Mesothelial cell of epicardium (in vitro differentiated cells): ENCODE results near the gene CD200R1. TPM values are rescaled to one million over a fixed set of nuclear protein-coding genes. Genes with fewer than 3 reads are reported as not detected.

Experiments used
- DNase-seq, 2 experiments: peaks; one replicate each; pipeline ENCODE4 v3.0.0; 2021; ENCODE audit warnings: low spot score in 2 of 2; ENCODE audit not compliant: unreplicated experiment in 2 of 2
- H3K27ac Mint-ChIP-seq: 2 replicates; pipeline ENCODE4 v1.8.0; 2021; ENCODE audit warnings: mixed read lengths
- H3K27me3 Mint-ChIP-seq: 2 replicates; pipeline ENCODE4 v1.8.0; 2021; ENCODE audit warnings: low read depth, mixed read lengths
- H3K36me3 Mint-ChIP-seq: 2 replicates; pipeline ENCODE4 v1.8.0; 2021; ENCODE audit warnings: mixed read lengths
- H3K4me1 Mint-ChIP-seq: 2 replicates; pipeline ENCODE4 v1.8.0; 2021; ENCODE audit warnings: mixed read lengths
- H3K4me3 Mint-ChIP-seq: 2 replicates; pipeline ENCODE4 v1.8.0; 2021; ENCODE audit warnings: mild to moderate bottlenecking, moderate library complexity, mixed read lengths
- H3K9me3 Mint-ChIP-seq: 2 replicates; pipeline ENCODE4 v1.8.0; 2021; ENCODE audit warnings: mixed read lengths
- total RNA-seq: library from RNA; stranded (reverse); gene quantifications from 3 replicates; pipeline ENCODE4 v1.2.1, GENCODE V29; 2021
- TF ChIP-seq, protein P1 (sequence below): fragments of 200-600 bp; sonication (generic); IDR thresholded peaks from one replicate; pipeline ENCODE4 v1.5.0; 2021; ENCODE audit warnings: antibody characterized with exemption; ENCODE audit not compliant: unreplicated experiment

The CD200R1 gene, protein sequence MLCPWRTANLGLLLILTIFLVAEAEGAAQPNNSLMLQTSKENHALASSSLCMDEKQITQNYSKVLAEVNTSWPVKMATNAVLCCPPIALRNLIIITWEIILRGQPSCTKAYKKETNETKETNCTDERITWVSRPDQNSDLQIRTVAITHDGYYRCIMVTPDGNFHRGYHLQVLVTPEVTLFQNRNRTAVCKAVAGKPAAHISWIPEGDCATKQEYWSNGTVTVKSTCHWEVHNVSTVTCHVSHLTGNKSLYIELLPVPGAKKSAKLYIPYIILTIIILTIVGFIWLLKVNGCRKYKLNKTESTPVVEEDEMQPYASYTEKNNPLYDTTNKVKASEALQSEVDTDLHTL
- total RNA-seq: 0.86 to 1.8 TPM (median 1.3 TPM) in 3 replicates

DNA sequence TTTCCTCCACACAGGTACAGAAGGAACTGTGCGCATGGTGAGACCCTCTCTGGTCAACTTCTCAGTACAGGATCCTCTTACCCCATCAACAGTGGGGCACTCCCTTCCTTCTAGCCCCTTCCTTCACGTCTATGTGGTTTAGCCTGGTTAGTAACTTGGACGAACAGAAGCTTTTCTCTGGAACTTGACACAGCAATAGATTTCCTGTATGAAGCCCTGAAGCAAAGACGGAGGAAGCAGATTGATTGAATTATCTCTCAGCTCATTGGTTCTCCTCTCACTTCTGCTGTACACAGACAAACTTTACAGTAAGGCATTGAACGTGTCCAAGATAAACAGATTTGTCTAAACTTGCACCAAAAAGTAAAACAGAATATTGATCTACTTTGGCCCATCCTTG is at the start of gene CD200R1:
TSS of gene CD200R1 (minus strand) at position 210 of the 400 bp plus-strand sequence. CDS start 246 bp downstream, outside the sequence.
- TF ChIP-seq, protein P1, sequence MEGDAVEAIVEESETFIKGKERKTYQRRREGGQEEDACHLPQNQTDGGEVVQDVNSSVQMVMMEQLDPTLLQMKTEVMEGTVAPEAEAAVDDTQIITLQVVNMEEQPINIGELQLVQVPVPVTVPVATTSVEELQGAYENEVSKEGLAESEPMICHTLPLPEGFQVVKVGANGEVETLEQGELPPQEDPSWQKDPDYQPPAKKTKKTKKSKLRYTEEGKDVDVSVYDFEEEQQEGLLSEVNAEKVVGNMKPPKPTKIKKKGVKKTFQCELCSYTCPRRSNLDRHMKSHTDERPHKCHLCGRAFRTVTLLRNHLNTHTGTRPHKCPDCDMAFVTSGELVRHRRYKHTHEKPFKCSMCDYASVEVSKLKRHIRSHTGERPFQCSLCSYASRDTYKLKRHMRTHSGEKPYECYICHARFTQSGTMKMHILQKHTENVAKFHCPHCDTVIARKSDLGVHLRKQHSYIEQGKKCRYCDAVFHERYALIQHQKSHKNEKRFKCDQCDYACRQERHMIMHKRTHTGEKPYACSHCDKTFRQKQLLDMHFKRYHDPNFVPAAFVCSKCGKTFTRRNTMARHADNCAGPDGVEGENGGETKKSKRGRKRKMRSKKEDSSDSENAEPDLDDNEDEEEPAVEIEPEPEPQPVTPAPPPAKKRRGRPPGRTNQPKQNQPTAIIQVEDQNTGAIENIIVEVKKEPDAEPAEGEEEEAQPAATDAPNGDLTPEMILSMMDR: no peak
- Mint-ChIP-seq H3K4me3 (no peak within 1 kb of the TSS), H3K27ac (peak within 1 kb of the TSS; percentile 37), H3K27me3 (peaks cover 2% of the 10 kb centered on the region), H3K4me1 (peaks cover 22% of the 10 kb centered on the region), H3K36me3 (no peaks in the 10 kb centered on the region), H3K9me3 (no peaks in the 10 kb centered on the region)
- no peak for DNase-seq

DNA sequence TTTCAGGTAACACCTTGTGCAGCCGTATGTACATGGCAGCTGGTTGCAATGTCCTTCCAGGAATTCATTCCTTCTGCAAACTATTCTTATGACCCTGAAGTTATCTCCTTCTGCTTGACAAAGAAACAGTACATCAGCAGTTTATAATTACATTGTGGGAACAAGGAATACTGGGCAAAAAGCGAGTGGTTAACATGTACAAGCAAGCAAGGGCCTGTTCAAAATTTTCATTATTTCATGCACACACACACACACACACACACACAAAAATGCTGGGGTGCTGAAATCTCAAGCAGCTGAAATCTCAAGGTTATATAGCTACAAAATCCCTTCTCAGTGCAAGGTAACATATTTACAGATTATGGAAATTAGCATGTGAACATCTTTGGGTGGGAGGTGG is 46.6 kb upstream of the CD200R1 start:
- no peaks in the 10 kb centered on the region for H3K27me3 Mint-ChIP-seq
- no peak overlapping the region for H3K4me3 Mint-ChIP-seq
- H3K4me1 Mint-ChIP-seq: peaks cover 24% of the 10 kb centered on the region
- H3K36me3 Mint-ChIP-seq: no peaks in the 10 kb centered on the region
- H3K9me3 Mint-ChIP-seq: peaks cover 6% of the 10 kb centered on the region
- TF ChIP-seq, protein P1: no peak
- no peak overlapping the region for H3K27ac Mint-ChIP-seq
- DNase-seq: no peak

DNA sequence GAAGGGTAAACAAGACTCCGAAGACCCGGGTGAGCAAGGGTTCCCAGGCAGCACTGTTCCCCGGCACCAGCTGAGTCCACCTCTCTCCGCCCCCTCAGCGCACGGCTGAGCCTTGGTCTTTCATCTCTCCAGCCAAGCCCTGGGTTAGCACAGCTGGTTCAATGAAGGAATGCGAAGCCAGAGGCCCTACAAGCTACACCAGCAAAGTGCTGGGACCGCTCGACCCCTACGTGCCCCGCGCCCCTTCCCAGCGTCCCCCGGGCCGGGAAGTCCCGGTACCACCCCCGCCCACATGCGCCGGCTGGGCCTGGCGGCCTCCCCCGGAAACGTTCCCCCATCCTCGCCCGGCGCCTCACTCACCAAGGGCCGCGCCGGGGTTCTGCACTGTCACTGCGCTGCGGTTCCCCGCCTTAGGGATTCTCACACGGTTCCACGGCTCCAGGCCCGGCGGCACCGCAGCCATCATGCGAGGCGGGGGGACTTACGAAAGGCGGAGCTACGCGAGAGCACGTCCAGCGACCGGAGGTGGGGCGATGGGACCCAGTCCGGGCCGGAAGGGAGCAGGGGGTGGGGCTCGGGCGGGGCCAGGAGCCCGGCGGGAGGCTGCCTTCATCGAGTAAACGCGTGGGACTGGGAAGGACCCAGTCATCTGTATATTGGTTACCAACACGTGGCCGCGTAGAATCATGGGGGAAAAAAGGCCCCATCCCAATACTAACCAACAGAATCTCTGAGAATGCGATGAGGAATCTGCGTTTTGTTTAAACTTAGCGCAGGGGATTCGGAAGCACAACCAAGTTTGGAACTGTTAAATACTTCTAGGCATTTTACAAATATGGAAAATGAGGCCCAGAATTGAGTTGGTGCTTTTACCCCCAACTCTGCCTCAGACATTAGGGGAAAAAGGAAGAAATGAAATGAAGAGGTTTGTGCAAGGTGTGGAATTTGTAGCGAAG is 44.6 kb upstream of the CD200R1 start:
- no peaks in the 10 kb centered on the region for H3K27me3 Mint-ChIP-seq
- H3K4me1 Mint-ChIP-seq: peaks cover 24% of the 10 kb centered on the region
- TF ChIP-seq, protein P1: no peak
- H3K9me3 Mint-ChIP-seq: peaks cover 6% of the 10 kb centered on the region
- H3K4me3 Mint-ChIP-seq: peak overlapping the region; percentile 90
- H3K36me3 Mint-ChIP-seq: peaks cover 2% of the 10 kb centered on the region
- peak; percentile 64 to 76 for DNase-seq
- H3K27ac Mint-ChIP-seq: peak overlapping the region; percentile 91

DNA sequence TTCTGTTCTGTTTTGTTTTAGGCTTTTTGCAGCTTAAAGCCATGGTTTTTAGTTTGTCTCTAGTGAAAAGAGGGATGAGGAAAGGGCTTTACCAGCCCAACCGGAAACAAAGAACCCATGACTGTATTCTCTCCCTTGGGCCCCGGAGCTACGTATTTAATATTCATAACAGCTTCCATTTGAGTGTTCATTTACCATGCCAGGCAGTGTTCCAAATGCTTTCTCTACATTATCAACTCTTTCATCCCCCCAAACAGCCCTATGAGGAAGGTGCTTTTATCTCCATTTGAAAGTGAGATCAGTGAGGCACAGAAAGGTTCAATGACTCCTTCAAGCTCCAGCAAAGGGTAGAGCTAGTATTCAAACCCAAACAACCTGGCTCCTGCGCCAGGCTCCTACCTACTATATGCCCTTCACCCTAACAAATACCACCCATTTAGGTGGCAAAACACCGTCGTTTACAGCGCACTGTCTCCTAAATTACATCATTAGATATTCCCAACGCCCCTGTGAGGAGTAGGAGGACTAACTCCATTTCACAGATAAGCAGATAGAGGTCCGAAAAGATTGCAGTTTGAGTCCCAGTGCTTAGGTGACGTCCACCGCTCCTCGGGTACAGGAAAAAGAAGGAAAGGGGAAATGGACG is 43.8 kb upstream of the CD200R1 start:
- H3K27me3 Mint-ChIP-seq: no peaks in the 10 kb centered on the region
- TF ChIP-seq, protein P1: no peak
- H3K4me3 Mint-ChIP-seq: peak overlapping the region; percentile 90
- peaks cover 24% of the 10 kb centered on the region for H3K4me1 Mint-ChIP-seq
- peaks cover 3% of the 10 kb centered on the region for H3K9me3 Mint-ChIP-seq
- H3K27ac Mint-ChIP-seq: peak overlapping the region; percentile 91
- DNase-seq: no peak
- peaks cover 4% of the 10 kb centered on the region for H3K36me3 Mint-ChIP-seq

DNA sequence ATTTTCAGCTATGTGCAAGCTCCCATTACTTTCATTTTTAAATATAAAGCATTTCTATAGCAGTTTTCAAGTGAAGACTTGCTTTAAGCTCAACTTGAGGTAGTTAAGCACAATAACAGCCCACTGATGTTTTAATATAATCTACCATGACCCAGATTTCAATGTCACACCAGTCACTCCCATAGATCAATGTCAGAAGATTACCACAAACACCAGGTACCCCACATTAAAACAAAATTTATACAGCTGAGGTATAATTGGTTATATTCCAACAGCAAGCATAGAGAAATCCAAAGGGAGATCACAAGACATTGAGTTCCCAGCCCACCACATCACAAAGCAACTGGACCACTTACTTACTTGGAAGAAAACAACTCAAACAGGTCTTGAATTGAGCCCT is 38.7 kb upstream of the CD200R1 start:
- TF ChIP-seq, protein P1: no peak
- Mint-ChIP-seq H3K4me1 (peaks cover 11% of the 10 kb centered on the region), H3K9me3 (no peaks in the 10 kb centered on the region), H3K27ac (no peak overlapping the region), H3K27me3 (no peaks in the 10 kb centered on the region), H3K4me3 (no peak overlapping the region), H3K36me3 (peaks cover 14% of the 10 kb centered on the region)
- DNase-seq: no peak
